ENCODE results near the gene ROCK1.

Gene ROCK1

GRCh38 chr18:21000667-21001066, 110.9 kb downstream of the ROCK1 start:
- H3K4me3 ChIP-seq (ENCODE audit: control insufficient read depth, low read depth, low read length) = no peak overlapping the region
- no peak for TF ChIP-seq CTCF (conservative IDR thresholded peaks at IDR 0.05; ENCODE audit: control insufficient read depth, insufficient read depth, low read depth, low read length)
- DNase-seq (ENCODE audit: low read depth) = peak; percentile 37

GRCh38 chr18:20997371-20997770, 114.2 kb downstream of the ROCK1 start:
- TF ChIP-seq CTCF (conservative IDR thresholded peaks at IDR 0.05; ENCODE audit: control insufficient read depth, insufficient read depth, low read depth, low read length) = no peak
- no peak for DNase-seq (ENCODE audit: low read depth)
- H3K4me3 ChIP-seq (ENCODE audit: control insufficient read depth, low read depth, low read length) = no peak overlapping the region

- H3K4me3 ChIP-seq (ENCODE audit: control insufficient read depth, low read depth, low read length) = no peak overlapping the region
- no peak for TF ChIP-seq CTCF (conservative IDR thresholded peaks at IDR 0.05; ENCODE audit: control insufficient read depth, insufficient read depth, low read depth, low read length)
- DNase-seq (ENCODE audit: low read depth) = no peak
Measured at GRCh38 chr18:20996418-20996817, 115.2 kb downstream of the ROCK1 start.

- TF ChIP-seq CTCF (conservative IDR thresholded peaks at IDR 0.05; ENCODE audit: control insufficient read depth, insufficient read depth, low read depth, low read length) = no peak
- no peak for DNase-seq (ENCODE audit: low read depth)
Measured at GRCh38 chr18:20988726-20989125, 122.9 kb downstream of the ROCK1 start.

GRCh38 chr18:20975077-20975476, 136.5 kb downstream of the ROCK1 start:
- H3K4me3 ChIP-seq (ENCODE audit: control insufficient read depth, low read depth, low read length) = no peak overlapping the region
- TF ChIP-seq CTCF (conservative IDR thresholded peaks at IDR 0.05; ENCODE audit: control insufficient read depth, insufficient read depth, low read depth, low read length) = no peak
- no peak for DNase-seq (ENCODE audit: low read depth)

More at GRCh38 chr18:20988726-20989125, 122.9 kb downstream of the ROCK1 start:
- no peak overlapping the region for H3K4me3 ChIP-seq (ENCODE audit: control insufficient read depth, low read depth, low read length)

GRCh38 chr18:20971886-20972267, 139.7 kb downstream of the ROCK1 start:
- TF ChIP-seq CTCF (conservative IDR thresholded peaks at IDR 0.05; ENCODE audit: control insufficient read depth, insufficient read depth, low read depth, low read length) = peak; percentile 75
- no peak overlapping the region for H3K4me3 ChIP-seq (ENCODE audit: control insufficient read depth, low read depth, low read length)
- DNase-seq (ENCODE audit: low read depth) = peak; percentile 50

GRCh38 chr18:20966795-20967194, 144.8 kb downstream of the ROCK1 start:
- H3K4me3 ChIP-seq (ENCODE audit: control insufficient read depth, low read depth, low read length) = no peak overlapping the region
- DNase-seq (ENCODE audit: low read depth) = no peak
- TF ChIP-seq CTCF (conservative IDR thresholded peaks at IDR 0.05; ENCODE audit: control insufficient read depth, insufficient read depth, low read depth, low read length) = no peak
